GM21528 (cell line): ENCODE measurements around the gene SPG7.
"Not testable (repeated sequence)": the region's sequence is repeated elsewhere in the genome, so short reads cannot be mapped to it uniquely, and the experiment has no call there.

Experiments
- ATAC-seq: cut with Tn5 transposase; IDR thresholded peaks from one replicate; pipeline ENCODE4 v1.9.1; 2021; ENCODE audit warnings: mild to moderate bottlenecking, moderate library complexity; ENCODE audit not compliant: unreplicated experiment, low FRiP score

The SPG7 gene

DNA sequence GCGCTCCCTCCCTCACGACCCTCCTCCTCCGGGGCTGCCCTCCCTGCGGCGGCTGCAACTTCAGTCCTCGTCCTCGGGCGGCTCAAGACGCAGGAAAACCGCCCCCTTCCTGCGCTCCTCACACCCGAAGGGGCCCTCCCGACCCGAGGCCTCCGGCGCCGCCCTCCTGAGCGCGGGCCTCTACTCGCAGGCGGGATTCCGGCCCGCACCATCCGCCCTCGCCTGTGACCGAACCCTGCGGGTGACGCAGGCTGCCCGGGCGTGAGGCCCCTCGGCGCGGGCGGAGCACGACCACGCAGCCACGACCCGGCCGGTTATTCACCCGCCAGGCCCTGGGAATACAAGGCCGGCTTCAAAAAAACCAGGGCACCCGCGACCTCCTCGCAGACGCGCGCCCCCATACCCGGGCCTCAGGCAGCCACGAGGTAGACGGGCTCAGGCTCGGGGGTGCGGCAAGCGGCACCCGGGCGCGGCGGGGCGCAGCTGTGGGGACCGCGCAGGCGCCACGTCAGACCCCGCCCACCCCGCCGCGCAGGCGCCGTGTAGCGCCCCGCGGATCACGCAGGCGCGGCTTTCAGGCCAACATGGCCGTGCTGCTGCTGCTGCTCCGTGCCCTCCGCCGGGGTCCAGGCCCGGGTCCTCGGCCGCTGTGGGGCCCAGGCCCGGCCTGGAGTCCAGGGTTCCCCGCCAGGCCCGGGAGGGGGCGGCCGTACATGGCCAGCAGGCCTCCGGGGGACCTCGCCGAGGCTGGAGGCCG lies at the start of gene SPG7:
Gene SPG7 (plus strand): TSS at position 570 of the 757 bp plus-strand sequence. CDS start 15 bp downstream, at position 585.
- peak; percentile 66 for ATAC-seq

- ATAC-seq: no peak
Measured at GRCh38 chr16:89458551-89458950, 49.7 kb upstream of the SPG7 start.

DNA sequence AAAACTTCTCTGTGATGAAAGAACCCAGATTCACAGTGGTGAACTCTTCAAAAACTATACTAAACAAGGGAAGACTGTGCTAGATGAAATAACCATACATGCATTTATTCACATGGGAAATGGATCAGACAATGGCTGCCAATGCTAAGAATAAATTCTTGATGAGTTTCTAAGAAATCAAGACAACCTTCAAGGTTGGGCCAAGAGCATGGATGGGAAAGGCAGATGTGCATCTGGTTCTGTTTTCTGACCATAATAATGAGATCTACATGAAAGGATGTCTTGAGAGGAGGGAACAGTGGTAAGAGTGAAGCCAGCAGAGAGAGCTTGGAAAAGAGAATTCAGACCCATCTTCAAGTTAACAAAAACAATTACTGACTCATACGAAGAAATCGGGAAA lies 49.2 kb upstream of the SPG7 start:
- no peak for ATAC-seq

- no peak for ATAC-seq
Measured at GRCh38 chr16:89460556-89460955, 47.6 kb upstream of the SPG7 start.

GRCh38 chr16:89461890-89462289 lies 46.3 kb upstream of the SPG7 start:
- not testable (repeated sequence) for ATAC-seq

DNA sequence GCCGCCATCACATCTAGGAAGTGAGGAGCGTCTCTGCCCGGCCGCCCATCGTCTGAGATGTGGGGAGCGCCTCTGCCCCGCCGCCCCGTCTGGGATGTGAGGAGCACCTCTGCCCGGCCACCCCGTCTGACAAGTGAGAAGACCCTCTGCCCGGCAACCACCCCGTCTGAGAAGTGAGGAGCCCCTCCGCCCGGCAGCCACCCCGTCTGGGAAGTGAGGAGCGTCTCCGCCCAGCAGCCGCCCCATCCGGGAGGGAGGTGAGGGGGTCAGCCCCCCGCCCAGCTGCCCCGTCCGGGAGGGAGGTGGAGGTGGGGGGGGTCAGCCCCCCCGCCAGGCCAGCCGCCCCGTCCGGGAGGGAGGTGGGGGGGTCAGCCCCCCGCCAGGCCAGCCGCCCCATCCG lies 45.6 kb upstream of the SPG7 start:
- ATAC-seq: not testable (repeated sequence)

GRCh38 chr16:89463312-89463711 lies 44.9 kb upstream of the SPG7 start:
- not testable (repeated sequence) for ATAC-seq

DNA sequence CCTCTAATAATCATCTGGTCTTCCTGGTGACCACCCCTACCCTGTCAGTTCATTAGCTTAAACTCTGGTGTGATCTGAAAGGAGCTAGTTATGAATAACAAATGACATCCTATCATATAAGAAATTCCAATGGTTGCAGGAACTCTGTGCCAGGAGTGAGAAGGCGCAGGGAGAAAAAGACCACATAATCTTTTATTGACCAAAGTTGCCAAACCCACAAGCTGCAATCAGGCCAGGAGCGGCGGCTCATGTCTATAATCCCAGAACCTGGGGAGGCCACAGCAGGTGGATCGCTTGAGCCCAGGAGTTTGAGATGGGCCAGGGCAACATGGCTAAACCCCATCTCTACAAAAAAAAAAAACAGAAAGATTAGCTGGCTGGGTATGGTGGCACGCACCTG lies 41.3 kb upstream of the SPG7 start:
- ATAC-seq: no peak

- no peak for ATAC-seq
Measured at GRCh38 chr16:89467382-89467781, 40.8 kb upstream of the SPG7 start.

DNA sequence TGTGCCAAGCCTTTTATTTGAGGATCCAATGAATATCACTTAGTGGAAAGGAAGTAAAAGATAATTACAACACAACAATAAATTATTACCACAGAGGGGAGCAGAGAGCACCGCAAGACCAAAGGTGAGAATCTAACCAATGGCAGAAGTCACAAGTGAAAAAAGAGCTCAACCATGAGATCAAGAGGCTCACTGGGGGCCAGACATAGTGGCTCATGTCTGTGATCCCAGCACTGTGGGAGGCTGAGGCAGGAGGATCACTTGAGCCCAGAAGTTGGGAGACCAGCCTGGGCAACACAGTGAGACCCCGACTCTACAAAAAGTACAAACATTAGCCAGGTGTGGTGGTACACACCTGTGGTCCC lies 35.5 kb upstream of the SPG7 start:
- ATAC-seq: no peak

DNA sequence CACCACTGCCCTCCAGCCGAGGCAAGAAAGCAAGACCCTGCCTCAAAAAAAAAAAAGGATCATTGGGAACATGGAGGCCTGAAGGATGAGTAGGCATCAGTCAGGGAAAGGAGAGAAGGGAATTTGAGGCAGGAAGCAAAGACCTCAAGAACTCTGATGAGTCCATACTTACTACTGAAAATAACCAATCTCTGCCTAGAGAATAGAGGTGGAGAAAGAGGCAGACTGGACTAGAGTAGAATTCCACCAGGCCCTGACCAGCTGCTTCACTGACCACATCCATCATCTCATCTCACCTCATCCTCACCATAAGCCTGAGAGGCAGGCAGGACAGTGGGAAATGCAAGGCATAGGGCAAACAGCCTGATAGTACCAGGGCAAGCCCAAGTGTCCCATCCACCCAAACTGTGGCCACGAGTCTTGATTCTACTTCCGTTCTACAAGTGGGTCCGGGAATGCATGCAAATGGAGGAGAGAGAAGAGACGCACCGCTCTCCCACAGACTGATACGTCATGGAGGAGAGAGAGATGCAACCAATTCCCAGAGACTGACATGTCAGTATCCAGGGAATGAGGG lies 35.0 kb upstream of the SPG7 start:
- ATAC-seq: no peak

DNA sequence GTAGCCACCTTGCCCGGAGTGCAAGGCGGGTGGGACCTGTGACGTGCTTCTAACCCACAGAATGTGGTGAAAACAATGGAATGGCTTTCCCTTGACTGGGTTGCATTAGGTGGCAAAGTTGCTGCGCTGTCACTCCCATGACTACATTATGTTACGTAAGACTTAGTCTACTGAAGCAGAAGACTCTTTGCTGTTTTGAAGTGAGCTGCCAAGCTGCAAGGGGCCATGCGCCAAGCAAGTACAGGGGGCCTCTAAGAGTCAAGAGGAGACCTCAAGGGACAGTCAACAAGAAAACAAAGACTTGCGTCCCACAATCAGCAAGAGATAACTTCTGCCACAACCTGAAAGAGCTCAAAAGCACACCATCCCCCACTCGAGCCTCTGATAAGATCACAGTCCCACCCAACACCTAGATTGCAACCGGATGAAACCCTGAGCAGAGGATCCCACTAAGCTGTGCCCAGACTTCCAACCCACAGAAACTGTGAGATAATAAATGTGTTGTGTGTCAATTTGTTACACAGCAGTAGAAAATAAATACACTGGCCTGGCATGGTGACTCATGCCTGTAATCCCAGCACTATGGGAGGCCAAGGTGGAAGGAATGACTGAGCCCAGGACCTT lies 34.3 kb upstream of the SPG7 start:
- no peak for ATAC-seq

DNA sequence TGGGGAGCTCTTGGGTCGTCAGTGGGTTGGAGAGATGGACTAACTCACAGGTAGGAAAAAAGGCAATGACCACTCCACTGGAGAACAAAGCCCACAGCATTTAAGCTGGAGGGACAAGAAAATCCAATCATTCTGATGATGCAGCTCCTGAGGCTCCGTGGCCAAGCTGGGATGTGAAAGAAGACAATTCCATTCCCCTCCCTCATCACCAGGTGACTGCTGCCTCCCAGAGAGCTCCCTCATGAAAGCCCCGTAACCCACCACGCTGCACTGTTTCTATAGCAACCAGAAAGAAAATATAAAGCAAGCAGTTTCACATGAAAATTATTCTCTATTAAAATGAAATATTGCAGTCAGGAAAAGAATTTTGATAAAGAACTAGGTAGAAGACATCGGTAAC lies 33.1 kb upstream of the SPG7 start:
- no peak for ATAC-seq

GRCh38 chr16:89476379-89476778 lies 31.8 kb upstream of the SPG7 start:
- ATAC-seq: peak; percentile 18

DNA sequence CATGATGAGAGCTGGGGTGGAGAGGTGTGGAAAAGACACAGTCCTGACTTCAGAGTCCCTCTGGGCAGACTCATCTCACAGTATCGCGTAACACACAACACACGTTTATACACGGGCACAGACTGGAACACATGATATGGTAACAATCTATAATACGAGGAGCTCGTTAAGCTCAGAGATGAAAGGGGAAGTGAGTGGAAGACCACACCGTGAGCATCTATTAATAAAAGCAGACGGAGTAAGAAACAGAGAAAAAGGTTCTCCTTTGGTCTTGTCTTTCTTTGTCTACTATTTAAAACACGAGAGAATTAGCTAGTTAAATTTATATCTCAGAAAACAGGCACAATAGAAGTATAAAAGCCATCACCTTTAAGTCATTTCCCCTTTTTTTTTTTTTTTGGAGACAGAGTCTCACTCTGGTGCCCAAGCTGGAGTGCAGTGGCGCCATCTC lies 31.4 kb upstream of the SPG7 start:
- peak; percentile 56 for ATAC-seq

- ATAC-seq: no peak
Measured at GRCh38 chr16:89478576-89479221, 29.5 kb upstream of the SPG7 start.

GRCh38 chr16:89481356-89481955 lies 26.7 kb upstream of the SPG7 start:
- no peak for ATAC-seq

GRCh38 chr16:89482150-89482816 lies 25.9 kb upstream of the SPG7 start:
- no peak for ATAC-seq

DNA sequence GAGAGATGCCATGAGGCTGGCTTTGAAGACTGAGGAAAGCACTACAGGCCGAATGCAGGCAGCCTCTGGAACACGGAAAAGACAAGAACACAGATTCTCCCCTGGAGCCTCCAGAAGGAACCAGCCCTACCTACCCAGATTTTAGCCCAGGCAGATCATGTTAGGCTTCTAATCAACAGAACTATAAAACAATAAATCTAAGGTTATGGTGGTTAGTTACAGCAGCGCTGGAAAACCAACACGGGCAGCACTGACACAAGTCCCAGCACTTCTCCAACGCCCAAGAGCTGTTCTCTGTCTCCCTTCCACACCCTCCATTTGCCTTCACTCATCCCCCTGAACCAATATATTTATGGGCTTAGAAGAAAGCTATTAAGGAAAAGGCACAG lies 25.4 kb upstream of the SPG7 start:
- no peak for ATAC-seq

DNA sequence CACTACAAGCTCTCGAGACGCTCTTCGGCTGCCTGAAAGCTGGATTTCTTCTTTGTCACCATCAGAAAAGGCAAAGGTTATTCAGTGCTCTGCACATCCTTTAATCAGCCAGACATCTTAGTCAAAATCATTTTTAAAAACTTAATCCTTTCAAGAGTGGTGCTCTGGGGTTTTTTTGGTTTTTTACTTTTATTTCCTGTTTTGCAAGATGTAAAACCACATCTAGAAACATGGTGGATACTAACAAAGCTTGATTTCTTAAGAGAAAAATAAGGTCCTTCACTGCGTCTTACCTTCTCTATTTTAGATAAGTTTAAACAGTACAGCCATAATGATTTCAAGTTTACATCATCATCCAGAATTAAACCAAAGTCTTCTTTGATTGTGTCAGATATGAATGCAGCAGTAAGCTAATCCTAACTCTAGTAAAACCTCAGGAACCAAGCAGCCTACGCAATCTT lies 24.1 kb upstream of the SPG7 start:
- ATAC-seq: no peak
